GM12873 (cell line): ENCODE measurements around the gene RETREG1.

ENCODE experiments used
- CTCF ChIP-seq: IDR thresholded peaks from 2 replicates; pipeline ENCODE4 v1.5.1; 2012; ENCODE audit warnings: low read depth, mild to moderate bottlenecking, moderate library complexity, low read length, control low read depth; ENCODE audit not compliant: insufficient read depth; ENCODE audit errors: missing control alignments

The RETREG1 gene

DNA sequence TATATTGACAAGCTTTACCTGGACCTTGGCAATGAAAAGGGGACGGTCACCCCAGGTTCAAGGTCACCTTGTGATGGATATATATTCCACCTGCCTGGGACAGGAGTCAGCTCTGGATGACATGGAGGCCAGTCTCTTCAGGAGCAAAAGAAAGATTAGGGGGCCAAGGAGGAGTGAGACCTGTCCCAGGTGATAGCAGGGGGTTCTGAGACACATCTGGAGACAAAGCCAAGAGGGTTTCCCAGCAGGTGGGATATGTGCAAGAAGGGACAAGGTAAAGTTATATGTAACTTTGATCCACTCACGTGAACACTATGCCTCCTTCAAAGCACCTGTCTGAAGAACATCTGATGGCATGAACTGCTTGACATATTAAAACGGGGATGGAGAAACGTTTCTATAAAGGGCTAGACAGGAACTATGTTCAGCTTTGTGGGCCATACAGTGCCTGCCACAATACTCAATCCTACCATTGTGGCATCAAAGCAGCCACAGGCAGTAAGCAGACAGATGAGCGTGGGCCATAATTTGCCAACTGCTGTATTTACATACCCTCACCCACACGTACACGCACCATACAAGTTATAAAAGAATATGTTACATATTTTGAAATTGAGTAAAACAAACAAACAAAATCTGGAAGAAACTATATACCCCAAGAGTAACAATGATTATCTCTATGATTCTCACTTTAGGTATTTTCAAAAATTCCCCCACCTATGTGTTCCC is 88.3 kb downstream of the RETREG1 start:
- TF ChIP-seq CTCF = no peak

DNA sequence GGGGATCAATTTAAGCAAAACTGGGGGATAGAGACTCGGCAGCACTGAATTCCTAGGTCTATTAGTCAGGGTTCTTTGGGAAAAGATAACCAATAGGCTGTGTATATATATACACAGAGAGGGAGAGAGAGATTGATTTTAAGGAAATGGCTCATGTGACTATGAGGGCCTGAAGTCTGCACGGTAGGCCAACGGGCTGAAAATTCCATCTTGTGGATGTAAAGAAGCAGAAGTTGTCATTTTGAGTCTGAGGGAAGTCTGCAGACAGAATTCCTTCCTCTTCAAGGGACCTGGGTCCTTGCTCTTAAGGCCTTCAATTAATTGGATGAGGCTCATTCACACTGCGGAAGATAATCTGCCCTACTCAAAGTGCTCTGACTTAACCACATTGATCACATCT is 91.1 kb downstream of the RETREG1 start:
- TF ChIP-seq CTCF = no peak

- no peak for TF ChIP-seq CTCF
Measured at GRCh38 chr5:16524286-16524685, 92.5 kb downstream of the RETREG1 start.

GRCh38 chr5:16521521-16522483 is 95.0 kb downstream of the RETREG1 start:
- TF ChIP-seq CTCF = no peak

DNA sequence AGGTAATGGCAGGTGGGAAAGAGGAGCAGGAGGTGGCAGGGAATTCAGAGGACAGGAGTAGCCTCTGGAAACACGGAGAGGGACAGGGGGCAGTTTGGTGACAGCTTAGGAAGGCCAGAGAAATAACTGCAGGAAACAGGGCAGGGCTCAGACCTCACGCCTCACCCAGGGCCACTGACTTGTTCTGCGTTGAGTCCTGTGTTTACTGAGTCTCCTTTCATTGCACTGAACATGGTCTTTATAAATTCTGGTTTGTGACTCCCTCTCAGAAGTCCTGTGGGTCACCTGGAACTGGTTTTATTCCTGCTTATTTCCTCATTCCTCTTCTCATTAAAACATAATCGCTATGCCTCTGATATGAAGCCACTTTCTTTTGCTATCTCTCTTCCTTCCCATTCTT is 96.0 kb downstream of the RETREG1 start:
- TF ChIP-seq CTCF = no peak

DNA sequence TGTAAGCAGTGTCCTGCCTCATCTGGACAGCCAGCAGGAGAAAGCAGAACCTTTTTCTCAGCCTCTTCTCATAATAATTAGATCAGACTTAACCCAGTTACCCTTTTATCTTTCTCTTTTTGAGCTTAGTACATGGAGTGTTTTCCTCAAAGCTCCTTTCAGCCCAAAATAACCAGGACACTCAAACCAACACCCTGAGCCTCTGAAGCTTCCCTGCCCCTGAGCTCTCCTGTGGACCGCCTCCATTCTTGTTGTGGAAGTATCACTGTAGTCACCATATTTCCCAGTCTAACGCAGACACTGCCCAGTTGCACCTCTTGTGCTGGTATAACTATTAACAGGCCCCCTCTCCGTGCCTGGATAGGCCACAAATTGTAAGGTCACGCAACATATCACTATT is 97.4 kb downstream of the RETREG1 start:
- TF ChIP-seq CTCF = no peak

DNA sequence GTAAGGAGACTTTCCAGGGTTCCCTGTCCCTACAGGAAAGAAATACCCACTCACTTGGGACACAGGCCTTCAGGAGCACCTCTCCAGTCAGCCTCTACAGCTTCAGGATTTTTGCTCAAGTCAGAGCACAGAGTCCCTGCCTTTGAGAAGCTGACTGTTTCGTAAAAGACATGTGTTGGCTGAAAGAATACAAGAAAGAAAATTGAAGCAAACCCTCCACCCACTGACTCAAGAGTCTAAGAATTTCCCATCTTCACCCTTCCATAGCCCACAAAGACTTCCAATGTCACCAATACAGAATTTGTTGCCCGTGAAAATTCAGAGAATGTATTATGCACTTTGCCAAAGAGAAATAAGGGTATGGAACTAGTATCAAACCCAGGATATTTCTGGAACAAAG is 98.2 kb downstream of the RETREG1 start:
- TF ChIP-seq CTCF = no peak
